ENCODE measurements around the gene CRKL. TPM values are rescaled to one million over a fixed set of nuclear protein-coding genes. Genes with fewer than 3 reads are reported as not detected.

Gene CRKL
- total RNA-seq, 1 donor from 2014 or later: 49.2 TPM

DNA sequence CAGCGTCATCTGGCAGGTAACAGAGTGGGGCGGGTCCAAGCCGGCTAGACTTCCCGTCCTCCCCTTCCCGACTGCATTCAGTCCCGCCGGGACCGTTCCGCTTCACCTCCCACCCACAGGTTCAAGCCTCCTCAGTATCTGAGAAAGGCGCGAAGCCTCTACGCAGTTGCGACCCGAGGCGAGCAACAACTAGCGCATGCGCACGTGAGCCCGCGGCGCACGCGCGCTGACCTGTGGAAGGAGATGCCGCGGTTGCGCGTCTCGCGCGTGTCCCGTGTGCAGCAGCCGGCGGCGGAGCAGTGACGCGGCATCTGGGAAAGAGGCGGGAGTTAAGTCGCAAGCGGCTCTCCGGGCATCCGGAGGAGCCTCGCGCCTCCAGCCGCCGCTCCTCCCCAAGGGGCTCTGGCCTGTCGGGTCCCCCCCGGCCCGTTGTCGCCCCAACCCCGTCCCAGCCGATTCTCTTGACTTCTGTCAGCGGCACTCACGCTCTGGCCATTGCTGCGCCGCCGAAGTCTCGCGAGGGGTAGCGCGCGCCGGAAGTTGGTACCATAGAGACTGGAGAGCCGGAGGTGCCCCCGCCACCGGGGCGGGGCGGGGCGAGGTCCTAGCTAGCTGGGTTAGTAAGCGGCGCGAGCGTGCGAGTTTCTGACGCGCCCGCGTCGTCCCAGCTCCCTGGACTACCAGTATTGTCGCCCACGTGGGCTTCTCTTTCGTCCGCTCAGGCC lies 84.6 kb downstream of the CRKL start, which contains the start of gene THAP7:
THAP7 (minus strand) TSS at position 518 of the 725 bp plus-strand sequence; CDS start at position 311, 207 bp downstream.
- TF ChIP-seq, protein P1, sequence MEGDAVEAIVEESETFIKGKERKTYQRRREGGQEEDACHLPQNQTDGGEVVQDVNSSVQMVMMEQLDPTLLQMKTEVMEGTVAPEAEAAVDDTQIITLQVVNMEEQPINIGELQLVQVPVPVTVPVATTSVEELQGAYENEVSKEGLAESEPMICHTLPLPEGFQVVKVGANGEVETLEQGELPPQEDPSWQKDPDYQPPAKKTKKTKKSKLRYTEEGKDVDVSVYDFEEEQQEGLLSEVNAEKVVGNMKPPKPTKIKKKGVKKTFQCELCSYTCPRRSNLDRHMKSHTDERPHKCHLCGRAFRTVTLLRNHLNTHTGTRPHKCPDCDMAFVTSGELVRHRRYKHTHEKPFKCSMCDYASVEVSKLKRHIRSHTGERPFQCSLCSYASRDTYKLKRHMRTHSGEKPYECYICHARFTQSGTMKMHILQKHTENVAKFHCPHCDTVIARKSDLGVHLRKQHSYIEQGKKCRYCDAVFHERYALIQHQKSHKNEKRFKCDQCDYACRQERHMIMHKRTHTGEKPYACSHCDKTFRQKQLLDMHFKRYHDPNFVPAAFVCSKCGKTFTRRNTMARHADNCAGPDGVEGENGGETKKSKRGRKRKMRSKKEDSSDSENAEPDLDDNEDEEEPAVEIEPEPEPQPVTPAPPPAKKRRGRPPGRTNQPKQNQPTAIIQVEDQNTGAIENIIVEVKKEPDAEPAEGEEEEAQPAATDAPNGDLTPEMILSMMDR (IDR thresholded peaks at IDR 0.05): no peak
- Mint-ChIP-seq H3K4me3 (ENCODE audit: unreplicated experiment) (peak within 1 kb of the TSS; percentile 91), H3K9me3 (ENCODE audit: low read depth) (no peaks in the 10 kb centered on the region), H3K36me3 (ENCODE audit: low read depth) (no peaks in the 10 kb centered on the region), H3K27me3 (ENCODE audit: low read depth) (no peaks in the 10 kb centered on the region), H3K27ac (ENCODE audit: unreplicated experiment) (peak within 1 kb of the TSS; percentile 97), H3K4me1 (ENCODE audit: low read depth) (peaks cover 27% of the 10 kb centered on the region)
- peak; percentile 98 for DNase-seq (ENCODE audit: low spot score)

Other genes with a start within 250 kb of the CRKL start
- not detected in 3 replicates for gene SERPIND1, start 143.3 kb upstream of the CRKL start, total RNA-seq
- gene PI4KA, start 58.6 kb upstream of the CRKL start, total RNA-seq: 68.3 to 87.9 TPM (median 72.3 TPM) in 3 replicates
- 25.3 to 26.3 TPM (median 25.8 TPM) in 3 replicates for gene SNAP29, start 58.4 kb upstream of the CRKL start, total RNA-seq
- 0.47 TPM in 1 of 3 replicates, not detected in the others for gene AIFM3, start 49.8 kb downstream of the CRKL start, total RNA-seq
- 86.4 to 103 TPM (median 87.0 TPM) in 3 replicates for gene LZTR1, start 64.9 kb downstream of the CRKL start, total RNA-seq
- 15.7 to 22.5 TPM (median 17.2 TPM) in 3 replicates for gene THAP7, start 84.7 kb downstream of the CRKL start, total RNA-seq
- 2.1 to 4.9 TPM (median 2.2 TPM) in 3 replicates for gene P2RX6, start 97.8 kb downstream of the CRKL start, total RNA-seq
- 0.22 to 0.28 TPM in 2 of 3 replicates, not detected in the other for gene SLC7A4, start 115.2 kb downstream of the CRKL start, total RNA-seq
- gene LRRC74B, start 128.5 kb downstream of the CRKL start, total RNA-seq: not detected in 3 replicates

Data from chondrocyte (in vitro differentiated cells).